ENCODE data around the gene MT1G. TPM values are rescaled to one million over a fixed set of nuclear protein-coding genes. Genes with fewer than 3 reads are reported as not detected.

The MT1G gene
- total RNA-seq, 2 experiments from 2014 or later, result not detected

- Histone ChIP-seq H3K36me3 (ENCODE audit: insufficient read depth, low read length) (no peaks in the 10 kb centered on the region), H3K4me2 (ENCODE audit: low read length) (no peak overlapping the region), H2AFZ (ENCODE audit: low read length) (no peak overlapping the region), H3K79me2 (ENCODE audit: insufficient read depth, low read depth, low read length) (no peaks in the 10 kb centered on the region), H3K27ac (ENCODE audit: low read depth, low read length, poor library complexity, severe bottlenecking) (no peak overlapping the region), H3K4me3 (ENCODE audit: low read depth, low read length, poor library complexity, severe bottlenecking) (no peak overlapping the region), H3K9me3 (ENCODE audit: low read length) (peaks cover 8% of the 10 kb centered on the region; the same call in 1 of the 2 replicates), H4K20me1 (ENCODE audit: insufficient read depth, low read length) (no peaks in the 10 kb centered on the region), H3K4me1 (ENCODE audit: insufficient read depth, low read length, poor library complexity, severe bottlenecking) (peaks cover 4% of the 10 kb centered on the region), H3K9me2 (ENCODE audit: insufficient read depth, low read length) (no peaks in the 10 kb centered on the region)
- CTCF ChIA-PET (ENCODE audit: unreplicated experiment), result no interaction called here
- intact Hi-C loops (cut with micrococcal nuclease; ENCODE audit: unreplicated experiment), result no loop called here
- POLR2A ChIA-PET, result no interaction called here
- no peak for DNase-seq (ENCODE audit: low spot score)
- BruUV-seq (replicated peaks), result no TSS peak
- TF ChIP-seq EZH2phosphoT487 (IDR thresholded peaks at IDR 0.05; ENCODE audit: borderline replicate concordance, low read depth, low read length) (no peak), CTCF (conservative IDR thresholded peaks at IDR 0.05; ENCODE audit: low read length) (no peak)
Measured at GRCh38 chr16:56697456-56698155, 29.7 kb upstream of the MT1G start.

- CTCF ChIA-PET (ENCODE audit: unreplicated experiment), result no interaction called here
- BruUV-seq (replicated peaks), result no TSS peak
Measured at GRCh38 chr16:56695246-56695645, 27.4 kb upstream of the MT1G start.

More at GRCh38 chr16:56695246-56695645, 27.4 kb upstream of the MT1G start:
- no peaks in the 10 kb centered on the region for H3K9me2 ChIP-seq (ENCODE audit: insufficient read depth, low read length)
- no peaks in the 10 kb centered on the region for H3K36me3 ChIP-seq (ENCODE audit: insufficient read depth, low read length)
- H3K9me3 ChIP-seq (ENCODE audit: low read length), result peaks cover 8% of the 10 kb centered on the region; the same call in 1 of the 2 replicates
- no peaks in the 10 kb centered on the region for H3K4me1 ChIP-seq (ENCODE audit: insufficient read depth, low read length, poor library complexity, severe bottlenecking)
- no peak overlapping the region for H3K4me3 ChIP-seq (ENCODE audit: low read depth, low read length, poor library complexity, severe bottlenecking)
- no peaks in the 10 kb centered on the region for H3K79me2 ChIP-seq (ENCODE audit: insufficient read depth, low read depth, low read length)
- POLR2A ChIA-PET, result interaction anchor here (0.6 to 0.8 kb wide), 2 partner anchors 12 to 352 kb away, joined by 3 to 4 read pairs; no protein-coding TSS in a partner anchor
- no peak overlapping the region for H3K27ac ChIP-seq (ENCODE audit: low read depth, low read length, poor library complexity, severe bottlenecking)
- intact Hi-C loops (cut with micrococcal nuclease; ENCODE audit: unreplicated experiment), result no loop called here
- H4K20me1 ChIP-seq (ENCODE audit: insufficient read depth, low read length), result no peaks in the 10 kb centered on the region
- no peak for DNase-seq (ENCODE audit: low spot score)
- H2AFZ ChIP-seq (ENCODE audit: low read length), result no peak overlapping the region
- H3K4me2 ChIP-seq (ENCODE audit: low read length), result no peak overlapping the region
- TF ChIP-seq EZH2phosphoT487 (IDR thresholded peaks at IDR 0.05; ENCODE audit: borderline replicate concordance, low read depth, low read length), result no peak
- no peak for TF ChIP-seq CTCF (conservative IDR thresholded peaks at IDR 0.05; ENCODE audit: low read length)
